GM23248 (cell line): ENCODE data around the gene NAGPA.

Source experiments
- EZH2 ChIP-seq: fragments of 200-600 bp; sonication (generic); IDR thresholded peaks from 2 replicates; pipeline ENCODE4 v1.6.1; 2018; ENCODE audit warnings: antibody characterized with exemption, mild to moderate bottlenecking; ENCODE audit not compliant: insufficient read depth, poor library complexity, severe bottlenecking
- EZH2phosphoT487 ChIP-seq: fragments of 200-600 bp; sonication (generic); IDR thresholded peaks from 2 replicates; pipeline ENCODE4 v1.6.1; 2018; ENCODE audit warnings: antibody characterized with exemption, moderate library complexity, mild to moderate bottlenecking, low read depth; ENCODE audit not compliant: insufficient read depth

- TF ChIP-seq EZH2phosphoT487 (no peak), EZH2 (no peak)
Observed at GRCh38 chr16:5077304-5077703, 43.6 kb upstream of the NAGPA start.
